Tibial nerve (tissue), 4 donors: ENCODE results near the gene HOGA1. TPM values are rescaled to one million over a fixed set of nuclear protein-coding genes. Genes with fewer than 3 reads are reported as not detected.
"Not testable (repeated sequence)": the region's sequence is repeated elsewhere in the genome, so short reads cannot be mapped to it uniquely, and the experiment has no call there.

Experiments
- DNase-seq, 2 donors: peaks; one replicate each; pipeline ENCODE4 v3.0.0-alpha.2; 2019; ENCODE audit warnings: low spot score in 2 of 2
- H3K27ac ChIP-seq, 4 donors: fragments of 200-600 bp; sonication (generic) in 3 of 4; one replicate each; pipeline ENCODE4 v1.5.1; 2017 to 2019; ENCODE audit warnings: mild to moderate bottlenecking in 1 of 4
- H3K27me3 ChIP-seq, 2 donors: fragments of 200-600 bp; sonication (generic) in 1 of 2; one replicate each; pipeline versions ENCODE4 v1.5.1 to v1.6.0; 2017 to 2019
- H3K36me3 ChIP-seq, 3 donors: fragments of 200-600 bp; sonication (generic); one replicate each; pipeline ENCODE4 v1.5.1; 2018 to 2019
- H3K4me1 ChIP-seq, 4 donors: fragments of 200-600 bp; sonication (generic) in 3 of 4; one replicate each; pipeline ENCODE4 v1.5.1; 2017 to 2019
- H3K4me3 ChIP-seq, 4 donors: fragments of 200-600 bp; sonication (generic) in 3 of 4; one replicate each; pipeline ENCODE4 v1.5.1; 2017 to 2019; ENCODE audit warnings: mild to moderate bottlenecking in 1 of 4, moderate library complexity in 1 of 4
- H3K9me3 ChIP-seq, 4 donors: fragments of 200-600 bp; sonication (generic) in 3 of 4; one replicate each; pipeline ENCODE4 v1.5.1; 2017 to 2019
- CTCF ChIP-seq, 5 experiments: fragments of 200-600 bp in 3 of 5; fragments of 450-650 bp in 2 of 5; sonication (generic) in 3 of 5; IDR thresholded peaks; one replicate each; pipeline ENCODE4 v1.5.1; 2016 to 2019; ENCODE audit warnings: antibody characterized with exemption in 5 of 5, mild to moderate bottlenecking in 3 of 5, moderate library complexity in 2 of 5
- EP300 ChIP-seq, 2 donors: sonication (generic); formaldehyde crosslinking; IDR thresholded peaks; one replicate each; pipeline ENCODE4 v1.6.1; 2017; ENCODE audit warnings: antibody characterized with exemption in 2 of 2, mild to moderate bottlenecking in 1 of 2
- POLR2A ChIP-seq, 2 donors: fragments of 450-650 bp; IDR thresholded peaks; one replicate each; pipeline ENCODE4 v1.6.1; 2017; ENCODE audit warnings: antibody characterized with exemption in 2 of 2, mild to moderate bottlenecking in 2 of 2, moderate library complexity in 2 of 2
- WGBS, 2 donors: methylation state at CpG; one replicate each; pipeline ENCODE4 v1.1.5; 2018; 5-methylcytosine and 5-hydroxymethylcytosine counted together
- total RNA-seq, 4 donors: library from RNA; depleted of rRNA; stranded (reverse); fragments of >200 nt; gene quantifications; one replicate each; pipeline ENCODE4 v1.1.0, GENCODE V29; 2016

HOGA1 gene
- total RNA-seq, 4 donors from 2014 or later = 3.6 to 31.6 (median 25.3) TPM

GRCh38 chr10:97549587-97550322 lies 34.4 kb upstream of the HOGA1 start:
- no peak for DNase-seq
- WGBS, 2 donors = 47 to 53% methylated on average over 11 to 13 of the region's 13 CpGs
- Histone ChIP-seq H3K27ac (peak overlapping the region in 2 of 4 donors; percentile 63 to 75), H3K9me3 (no peaks in the 10 kb centered on the region), H3K36me3 (no peaks in the 10 kb centered on the region), H3K27me3 (no peaks in the 10 kb centered on the region), H3K4me1 (peaks cover 0 to 49% (median 8%) of the 10 kb centered on the region in 4 donors), H3K4me3 (no peak overlapping the region)
- TF ChIP-seq POLR2A (IDR thresholded peaks at IDR 0.05) (no peak), CTCF (IDR thresholded peaks at IDR 0.05) (no peak), EP300 (IDR thresholded peaks at IDR 0.05) (no peak)

GRCh38 chr10:97550336-97551149 lies 33.6 kb upstream of the HOGA1 start:
- no peak overlapping the region for H3K4me3 ChIP-seq

GRCh38 chr10:97551271-97551670 lies 32.9 kb upstream of the HOGA1 start:
- DNase-seq = no peak

More at GRCh38 chr10:97550336-97551149, 33.6 kb upstream of the HOGA1 start:
- Histone ChIP-seq H3K36me3 (no peaks in the 10 kb centered on the region), H3K27me3 (no peaks in the 10 kb centered on the region), H3K4me1 (peaks cover 0 to 49% (median 8%) of the 10 kb centered on the region in 4 donors), H3K27ac (peak overlapping the region in 3 of 4 donors; percentile 10 to 75 (median 63)), H3K9me3 (no peaks in the 10 kb centered on the region)
- no peak for DNase-seq
- TF ChIP-seq CTCF (IDR thresholded peaks at IDR 0.05) = no peak
- no peak for TF ChIP-seq POLR2A (IDR thresholded peaks at IDR 0.05)
- no peak for TF ChIP-seq EP300 (IDR thresholded peaks at IDR 0.05)
- WGBS, 2 donors = 74 to 88% methylated on average over 10 of the region's 10 CpGs

GRCh38 chr10:97553575-97554031 lies 30.6 kb upstream of the HOGA1 start:
- peaks cover 0 to 31% (median 8%) of the 10 kb centered on the region in 4 donors for H3K4me1 ChIP-seq
- H3K27me3 ChIP-seq = no peaks in the 10 kb centered on the region
- WGBS, 2 donors = 11 to 23% methylated on average over 5 to 6 of the region's 6 CpGs
- no peaks in the 10 kb centered on the region for H3K36me3 ChIP-seq
- H3K27ac ChIP-seq = no peak overlapping the region
- peak; percentile 62 to 73 for DNase-seq
- H3K9me3 ChIP-seq = no peaks in the 10 kb centered on the region
- no peak overlapping the region for H3K4me3 ChIP-seq
- TF ChIP-seq EP300 (IDR thresholded peaks at IDR 0.05) (peak in 1 of 2 donors; percentile 24), POLR2A (IDR thresholded peaks at IDR 0.05) (no peak), CTCF (IDR thresholded peaks at IDR 0.05) (peak; percentile 63 to 79 (median 73))

More at GRCh38 chr10:97551271-97551670, 32.9 kb upstream of the HOGA1 start:
- H3K4me3 ChIP-seq = no peak overlapping the region
- H3K27me3 ChIP-seq = no peaks in the 10 kb centered on the region
- 90 to 97% methylated on average over 6 of the region's 6 CpGs for WGBS, 2 donors
- no peaks in the 10 kb centered on the region for H3K36me3 ChIP-seq
- no peak overlapping the region for H3K27ac ChIP-seq
- H3K9me3 ChIP-seq = no peaks in the 10 kb centered on the region
- TF ChIP-seq CTCF (IDR thresholded peaks at IDR 0.05) (no peak), EP300 (IDR thresholded peaks at IDR 0.05) (no peak), POLR2A (IDR thresholded peaks at IDR 0.05) (no peak)
- peaks cover 0 to 49% (median 8%) of the 10 kb centered on the region in 4 donors for H3K4me1 ChIP-seq

GRCh38 chr10:97554336-97554735 lies 29.9 kb upstream of the HOGA1 start:
- not testable (repeated sequence) for H3K27ac ChIP-seq, H3K9me3 ChIP-seq, H3K4me3 ChIP-seq, H3K27me3 ChIP-seq, DNase-seq, H3K36me3 ChIP-seq
- WGBS, 2 donors = 95 to 96% methylated on average over 5 of the region's 5 CpGs
- H3K4me1 ChIP-seq = peaks cover 0 to 24% (median 8%) of the 10 kb centered on the region in 4 donors

- H3K27me3 ChIP-seq, H3K4me3 ChIP-seq, H3K36me3 ChIP-seq, DNase-seq, H3K27ac ChIP-seq, H3K9me3 ChIP-seq: not testable (repeated sequence)
- 85 to 95% methylated on average over 7 to 9 of the region's 10 CpGs for WGBS, 2 donors
- peaks cover 0 to 12% (median 2%) of the 10 kb centered on the region in 4 donors for H3K4me1 ChIP-seq
Observed at GRCh38 chr10:97555541-97555940, 28.6 kb upstream of the HOGA1 start.

- H3K4me3 ChIP-seq = peak overlapping the region in 1 of 4 donors; percentile 33
- not testable (repeated sequence) for H3K27me3 ChIP-seq, H3K9me3 ChIP-seq, H3K4me1 ChIP-seq, H3K27ac ChIP-seq, H3K36me3 ChIP-seq
- WGBS, 2 donors = 80 to 87% methylated on average over 14 to 17 of the region's 17 CpGs
- DNase-seq = peak in 1 of 2 donors; percentile 44
Observed at GRCh38 chr10:97560731-97561381, 23.3 kb upstream of the HOGA1 start.
